Upper lobe of left lung (tissue), 4 donors: ENCODE data around the gene MDC1.

Experiments used
- POLR2A ChIP-seq, 4 donors: fragments of 450-650 bp; IDR thresholded peaks; one replicate each; pipeline ENCODE4 v1.5.1; 2016 to 2017; ENCODE audit warnings: antibody characterized with exemption in 4 of 4, mild to moderate bottlenecking in 2 of 4
- POLR2AphosphoS5 ChIP-seq, 2 donors: sonication (generic); formaldehyde crosslinking; IDR thresholded peaks; one replicate each; pipeline ENCODE4 v1.5.1; 2017; ENCODE audit warnings: antibody characterized with exemption in 2 of 2
- TF ChIP-seq, protein P1 (sequence below), 6 experiments: fragments of 450-650 bp in 4 of 6; fragments of 200-600 bp in 2 of 6; sonication (generic) in 2 of 6; IDR thresholded peaks; one replicate each; pipeline ENCODE4 v1.5.1; 2016 to 2019; ENCODE audit warnings: antibody characterized with exemption in 6 of 6

DNA sequence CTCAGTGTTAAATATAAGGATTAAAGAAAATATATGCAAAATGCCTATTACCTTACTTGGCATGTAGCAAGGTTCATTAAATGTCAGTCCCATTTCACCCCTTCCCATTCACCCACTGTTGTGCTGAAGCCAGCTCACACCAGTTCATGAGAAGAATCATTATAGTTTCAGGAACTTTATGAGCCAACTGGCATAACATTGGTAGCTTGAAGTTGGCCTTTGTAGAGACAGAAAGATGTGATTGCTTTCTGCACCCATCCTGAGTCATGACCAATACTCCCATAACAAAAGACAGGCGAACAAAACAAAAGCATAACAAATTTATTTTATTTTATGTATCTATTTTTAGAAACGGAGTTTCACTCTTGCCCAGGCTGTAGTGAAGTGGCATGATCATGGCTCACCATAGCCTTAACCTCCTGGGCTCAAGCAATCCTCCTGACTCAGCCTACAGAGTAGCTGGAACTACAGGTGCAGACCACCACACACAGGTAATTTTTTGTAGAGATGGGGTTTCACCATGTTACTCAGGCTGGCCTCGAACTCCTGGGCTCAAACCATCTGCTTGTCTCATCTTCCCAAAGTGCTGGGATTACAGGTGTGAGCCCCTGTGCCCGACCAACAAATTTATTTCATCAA is 44.8 kb upstream of the MDC1 start:
- TF ChIP-seq POLR2AphosphoS5 (IDR thresholded peaks at IDR 0.05), result no peak
- TF ChIP-seq, protein P1, sequence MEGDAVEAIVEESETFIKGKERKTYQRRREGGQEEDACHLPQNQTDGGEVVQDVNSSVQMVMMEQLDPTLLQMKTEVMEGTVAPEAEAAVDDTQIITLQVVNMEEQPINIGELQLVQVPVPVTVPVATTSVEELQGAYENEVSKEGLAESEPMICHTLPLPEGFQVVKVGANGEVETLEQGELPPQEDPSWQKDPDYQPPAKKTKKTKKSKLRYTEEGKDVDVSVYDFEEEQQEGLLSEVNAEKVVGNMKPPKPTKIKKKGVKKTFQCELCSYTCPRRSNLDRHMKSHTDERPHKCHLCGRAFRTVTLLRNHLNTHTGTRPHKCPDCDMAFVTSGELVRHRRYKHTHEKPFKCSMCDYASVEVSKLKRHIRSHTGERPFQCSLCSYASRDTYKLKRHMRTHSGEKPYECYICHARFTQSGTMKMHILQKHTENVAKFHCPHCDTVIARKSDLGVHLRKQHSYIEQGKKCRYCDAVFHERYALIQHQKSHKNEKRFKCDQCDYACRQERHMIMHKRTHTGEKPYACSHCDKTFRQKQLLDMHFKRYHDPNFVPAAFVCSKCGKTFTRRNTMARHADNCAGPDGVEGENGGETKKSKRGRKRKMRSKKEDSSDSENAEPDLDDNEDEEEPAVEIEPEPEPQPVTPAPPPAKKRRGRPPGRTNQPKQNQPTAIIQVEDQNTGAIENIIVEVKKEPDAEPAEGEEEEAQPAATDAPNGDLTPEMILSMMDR (IDR thresholded peaks at IDR 0.05), result no peak
- no peak for TF ChIP-seq POLR2A (IDR thresholded peaks at IDR 0.05)
